GM18502 (cell line): ENCODE data around the gene NUDT22.

Experiments used
- ATAC-seq: cut with Tn5 transposase; IDR thresholded peaks from one replicate; pipeline ENCODE4 v1.9.1; 2021; ENCODE audit warnings: mild to moderate bottlenecking; ENCODE audit not compliant: unreplicated experiment, poor library complexity

NUDT22 gene

GRCh38 chr11:64252003-64252872 is 26.2 kb downstream of the NUDT22 start:
- no peak for ATAC-seq

- no peak for ATAC-seq
Observed at GRCh38 chr11:64253043-64253442, 27.0 kb downstream of the NUDT22 start.

GRCh38 chr11:64253481-64253880 is 27.4 kb downstream of the NUDT22 start:
- no peak for ATAC-seq

GRCh38 chr11:64254326-64254725 is 28.3 kb downstream of the NUDT22 start:
- no peak for ATAC-seq

GRCh38 chr11:64255135-64256128 is 29.4 kb downstream of the NUDT22 start:
- no peak for ATAC-seq

- no peak for ATAC-seq
Observed at GRCh38 chr11:64256300-64256699, 30.2 kb downstream of the NUDT22 start.

GRCh38 chr11:64258356-64258755 is 32.3 kb downstream of the NUDT22 start:
- ATAC-seq: no peak

- ATAC-seq: no peak
Observed at GRCh38 chr11:64258946-64259532, 33.0 kb downstream of the NUDT22 start.

- ATAC-seq: no peak
Observed at GRCh38 chr11:64259533-64260067, 33.5 kb downstream of the NUDT22 start.

GRCh38 chr11:64260147-64260708 is 34.2 kb downstream of the NUDT22 start:
- ATAC-seq: no peak

- ATAC-seq: no peak
Observed at GRCh38 chr11:64261556-64262080, 35.5 kb downstream of the NUDT22 start.

- ATAC-seq: no peak
Observed at GRCh38 chr11:64262271-64263002, 36.4 kb downstream of the NUDT22 start.

GRCh38 chr11:64263021-64263946 is 37.2 kb downstream of the NUDT22 start:
- ATAC-seq: no peak

GRCh38 chr11:64263947-64264317 is 37.9 kb downstream of the NUDT22 start:
- ATAC-seq: no peak

GRCh38 chr11:64264371-64264852 is 38.3 kb downstream of the NUDT22 start:
- ATAC-seq: no peak

GRCh38 chr11:64265176-64266160 is 39.4 kb downstream of the NUDT22 start:
- no peak for ATAC-seq

GRCh38 chr11:64266339-64266738 is 40.3 kb downstream of the NUDT22 start:
- no peak for ATAC-seq
